HG03521 (cell line): ENCODE data around the gene SUCLG1.
"Not testable (repeated sequence)": the region's sequence is repeated elsewhere in the genome, so short reads cannot be mapped to it uniquely, and the experiment has no call there.

Experiments used
- ATAC-seq: cut with Tn5 transposase; IDR thresholded peaks from one replicate; pipeline ENCODE4 v1.9.1; 2021; ENCODE audit warnings: mild to moderate bottlenecking, moderate library complexity; ENCODE audit not compliant: unreplicated experiment

SUCLG1 gene

GRCh38 chr2:84459018-84459943 is at the start of gene SUCLG1:
SUCLG1 (minus strand) TSS chr2:84459280; CDS start chr2:84459269, 11 bp downstream.
- peak; percentile 95 for ATAC-seq

- no peak for ATAC-seq
Measured at GRCh38 chr2:84498150-84498799, 39.2 kb upstream of the SUCLG1 start.

GRCh38 chr2:84497285-84497684 is 38.2 kb upstream of the SUCLG1 start:
- no peak for ATAC-seq

- ATAC-seq = no peak
Measured at GRCh38 chr2:84496386-84496785, 37.3 kb upstream of the SUCLG1 start.

GRCh38 chr2:84495539-84496146 is 36.6 kb upstream of the SUCLG1 start:
- peak; percentile 74 for ATAC-seq

GRCh38 chr2:84494070-84494469 is 35.0 kb upstream of the SUCLG1 start:
- no peak for ATAC-seq

- no peak for ATAC-seq
Measured at GRCh38 chr2:84493514-84493913, 34.4 kb upstream of the SUCLG1 start.

- no peak for ATAC-seq
Measured at GRCh38 chr2:84492571-84492970, 33.5 kb upstream of the SUCLG1 start.

- no peak for ATAC-seq
Measured at GRCh38 chr2:84491741-84492140, 32.7 kb upstream of the SUCLG1 start.

GRCh38 chr2:84491256-84491655 is 32.2 kb upstream of the SUCLG1 start:
- no peak for ATAC-seq

GRCh38 chr2:84487298-84487996 is 28.4 kb upstream of the SUCLG1 start:
- ATAC-seq = no peak

GRCh38 chr2:84486441-84487115 is 27.5 kb upstream of the SUCLG1 start:
- no peak for ATAC-seq

GRCh38 chr2:84483320-84483719 is 24.2 kb upstream of the SUCLG1 start:
- ATAC-seq = no peak

GRCh38 chr2:84482603-84483002 is 23.5 kb upstream of the SUCLG1 start:
- ATAC-seq = no peak

GRCh38 chr2:84481702-84482101 is 22.6 kb upstream of the SUCLG1 start:
- ATAC-seq = no peak

GRCh38 chr2:84478867-84479266 is 19.8 kb upstream of the SUCLG1 start:
- no peak for ATAC-seq

- ATAC-seq = no peak
Measured at GRCh38 chr2:84477886-84478285, 18.8 kb upstream of the SUCLG1 start.

GRCh38 chr2:84474176-84474575 is 15.1 kb upstream of the SUCLG1 start:
- ATAC-seq = no peak

- ATAC-seq = no peak
Measured at GRCh38 chr2:84472856-84473565, 13.9 kb upstream of the SUCLG1 start.

GRCh38 chr2:84472423-84472822 is 13.3 kb upstream of the SUCLG1 start:
- not testable (repeated sequence) for ATAC-seq
